ENCODE data around the gene SVOP. TPM values are rescaled to one million over a fixed set of nuclear protein-coding genes. Genes with fewer than 3 reads are reported as not detected.
A peak's percentile ranks its signal among the peaks of the same experiment; 100 is the strongest.

SVOP gene
- total RNA-seq, 1 experiment from 2014 or later: 0.47 TPM

DNA sequence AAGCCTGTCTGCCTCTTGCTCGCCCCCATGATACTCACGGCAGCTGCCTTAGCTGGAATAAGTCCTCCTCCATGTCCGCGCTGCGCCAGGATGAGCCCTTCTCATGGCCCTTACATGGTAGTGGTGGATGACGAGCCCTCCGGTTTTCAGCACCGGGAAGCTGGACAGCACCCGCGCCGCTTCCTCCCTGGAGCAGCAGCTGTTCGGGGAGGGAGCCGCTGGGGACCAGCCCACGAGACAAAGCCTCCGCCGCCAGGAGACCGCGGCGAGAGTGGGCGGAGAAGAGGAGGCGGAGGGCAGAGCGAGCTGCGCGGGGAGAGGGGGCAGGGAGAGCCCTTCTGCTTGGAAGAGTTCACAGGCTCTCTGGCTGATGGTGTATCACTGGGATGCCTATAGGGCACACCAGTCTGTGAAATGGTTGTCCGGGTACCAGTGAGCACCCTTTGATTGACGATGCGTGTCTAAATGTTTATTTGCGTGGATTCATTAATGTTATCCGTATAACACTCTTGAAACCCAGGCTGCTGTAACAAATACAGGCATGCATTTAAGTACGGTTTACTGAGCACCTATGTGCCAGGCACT is at the start of gene SVOP (continued):
- TF ChIP-seq ZBTB33 (IDR thresholded peaks at IDR 0.05; ENCODE audit: extremely low read depth, insufficient replicate concordance, low read length): no peak
- TF ChIP-seq, protein P1, sequence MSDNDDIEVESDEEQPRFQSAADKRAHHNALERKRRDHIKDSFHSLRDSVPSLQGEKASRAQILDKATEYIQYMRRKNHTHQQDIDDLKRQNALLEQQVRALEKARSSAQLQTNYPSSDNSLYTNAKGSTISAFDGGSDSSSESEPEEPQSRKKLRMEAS (IDR thresholded peaks at IDR 0.05): 0 out of 2 replicates have a peak, but pooled peaks have one; percentile 10

DNA sequence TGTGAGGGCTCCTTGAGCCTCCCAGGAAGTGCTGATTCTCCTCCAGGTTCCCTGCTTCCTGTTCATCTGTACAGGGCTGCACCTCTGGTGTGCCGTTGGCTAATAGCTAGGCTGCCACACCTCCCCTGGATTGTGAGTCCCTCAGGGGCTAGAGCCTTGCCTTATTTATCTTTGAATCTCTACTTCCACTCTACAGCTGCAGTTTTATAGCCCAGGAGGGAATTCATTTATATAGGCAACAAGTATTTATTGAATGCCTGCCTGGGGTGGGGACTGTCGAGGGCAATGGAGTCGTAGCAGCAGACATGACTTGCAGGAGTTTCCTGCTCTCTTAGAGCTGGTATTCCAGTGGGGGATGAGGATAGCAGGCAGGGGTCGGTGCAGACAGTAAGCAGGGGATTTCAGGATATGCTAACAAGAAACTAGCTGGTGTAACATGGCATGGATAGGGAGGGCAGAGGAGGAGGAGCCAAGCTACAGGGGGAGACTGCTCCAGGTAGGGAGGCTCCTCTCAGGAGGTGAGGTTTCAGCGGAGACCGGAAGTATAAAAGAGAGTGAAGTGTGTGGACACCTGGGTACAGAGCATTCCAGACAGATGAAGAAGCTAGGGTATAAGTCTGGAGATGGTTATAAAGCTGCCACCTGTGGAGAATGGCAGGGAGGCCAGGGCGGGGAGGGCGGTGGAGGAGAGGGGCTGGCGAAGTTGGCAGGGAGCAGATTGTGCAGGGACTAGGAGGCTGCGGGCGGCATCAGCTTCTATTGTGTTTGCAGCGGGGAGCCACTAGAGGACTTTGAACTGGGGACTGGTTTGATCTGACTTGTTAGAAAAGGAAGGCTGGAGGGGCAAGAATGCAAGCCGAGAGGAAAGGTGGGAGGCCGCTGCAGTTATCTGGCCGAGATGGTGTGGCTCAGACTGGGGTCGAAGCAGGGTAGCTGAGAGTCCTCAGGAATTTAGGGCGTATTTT is 48.7 kb upstream of the SVOP start:
- no TSS peak for BruUV-seq (replicated peaks)
- H3K27me3 ChIP-seq (ENCODE audit: insufficient read depth, low read length): no peaks in the 10 kb centered on the region
- ATAC-seq (no peak), DNase-seq (ENCODE audit: low read depth, low spot score) (no peak)
- no peaks in the 10 kb centered on the region for H3K9me3 ChIP-seq (ENCODE audit: control insufficient read depth in 1 of 2, insufficient read depth in 1 of 2, low read depth in 1 of 2, low read length in 2 of 2)
- intact Hi-C loops (cut with micrococcal nuclease): no loop called here
- H3K4me1 ChIP-seq (ENCODE audit: control insufficient read depth in 1 of 2, insufficient read depth in 2 of 2, low read length in 2 of 2): no peaks in the 10 kb centered on the region
- no peak overlapping the region for H3K4me3 ChIP-seq (replicated peaks in 1 of 2; ENCODE audit: low read depth in 1 of 2, low read length in 2 of 2)
- H2AFZ ChIP-seq (ENCODE audit: low read depth, low read length, poor library complexity, severe bottlenecking): no peak overlapping the region
- 0 out of 4 replicates have a peak, but pooled peaks cover 0 to 3% of the 10 kb centered on the region in 2 experiments for H3K36me3 ChIP-seq (ENCODE audit: control insufficient read depth in 1 of 2, insufficient read depth in 2 of 2, low read length in 2 of 2)
- no peak overlapping the region for H3K27ac ChIP-seq (ENCODE audit: low read depth, low read length)
- no peak overlapping the region for H3K9ac ChIP-seq (ENCODE audit: low read length)
- ChIA-PET CTCF (interaction anchor here (1.1 kb wide), 1 partner anchor 15 kb away, joined by 3 read pairs; no protein-coding TSS in a partner anchor), RAD21 (ENCODE audit: low non-redundant PET in 1 of 2, low total read pairs in 2 of 2, uncharacterized antibody in 2 of 2, unreplicated experiment in 2 of 2) (no interaction called here), POLR2A (no interaction called here)
- no peaks in the 10 kb centered on the region for H4K20me1 ChIP-seq (ENCODE audit: insufficient read depth)
- no peak overlapping the region for H3K4me2 ChIP-seq (ENCODE audit: low read length)
- no peaks in the 10 kb centered on the region for H3K79me2 ChIP-seq (ENCODE audit: insufficient read depth, low read length)
- H3K9me2 ChIP-seq (ENCODE audit: insufficient read depth): no peaks in the 10 kb centered on the region
- TF ChIP-seq SP1 (IDR thresholded peaks at IDR 0.05; ENCODE audit: low read depth): no peak
- no peak for TF ChIP-seq TCF7L2 (IDR thresholded peaks at IDR 0.05; ENCODE audit: borderline replicate concordance, extremely low read depth, insufficient read depth, insufficient read length)
- no peak for TF ChIP-seq CEBPB (IDR thresholded peaks at IDR 0.05; ENCODE audit: low read depth)
- no peak for TF ChIP-seq ZNF274 (IDR thresholded peaks at IDR 0.05; ENCODE audit: low read depth, low read length)
- no peak for TF ChIP-seq POLR2A (IDR thresholded peaks at IDR 0.05; ENCODE audit: borderline replicate concordance, extremely low read depth, insufficient read depth, insufficient read length)
- TF ChIP-seq CTCF (IDR thresholded peaks at IDR 0.05 in 2 of 3, conservative IDR thresholded peaks at IDR 0.05 in 1 of 3; ENCODE audit: borderline replicate concordance in 1 of 3, insufficient read depth in 1 of 3, low read depth in 2 of 3, low read length in 2 of 3): no peak
- no peak for TF ChIP-seq RAD21 (IDR thresholded peaks at IDR 0.05; ENCODE audit: low read depth)
- TF ChIP-seq REST (IDR thresholded peaks at IDR 0.05; ENCODE audit: low read depth): no peak
- TF ChIP-seq ELF1 (IDR thresholded peaks at IDR 0.05; ENCODE audit: borderline replicate concordance, low read depth): no peak
- TF ChIP-seq SRF (IDR thresholded peaks at IDR 0.05; ENCODE audit: low read depth): no peak

Measured in HCT116 (cell line).